GM21529 (cell line): ENCODE measurements around the gene ZNF575.

Experiments used
- ATAC-seq: cut with Tn5 transposase; IDR thresholded peaks from one replicate; pipeline ENCODE4 v1.9.1; 2021; ENCODE audit not compliant: unreplicated experiment

ZNF575 gene

GRCh38 chr19:43532962-43533545, at the start of gene ZNF575:
TSS of gene ZNF575 (plus strand) at chr19:43533188. CDS start at chr19:43534423, 1,235 bp downstream.
- peak; percentile 50 for ATAC-seq

GRCh38 chr19:43483281-43483680, 49.7 kb upstream of the ZNF575 start:
- no peak for ATAC-seq

- ATAC-seq = no peak
Measured at GRCh38 chr19:43485951-43486350, 47.0 kb upstream of the ZNF575 start.

GRCh38 chr19:43486412-43486811, 46.6 kb upstream of the ZNF575 start:
- no peak for ATAC-seq

GRCh38 chr19:43488179-43488578, 44.8 kb upstream of the ZNF575 start:
- ATAC-seq = no peak

- no peak for ATAC-seq
Measured at GRCh38 chr19:43489310-43489709, 43.7 kb upstream of the ZNF575 start.

GRCh38 chr19:43489979-43490599, 42.9 kb upstream of the ZNF575 start:
- ATAC-seq = no peak

GRCh38 chr19:43490759-43491158, 42.2 kb upstream of the ZNF575 start:
- no peak for ATAC-seq

GRCh38 chr19:43495082-43495481, 37.9 kb upstream of the ZNF575 start:
- ATAC-seq = no peak

GRCh38 chr19:43496960-43497359, 36.0 kb upstream of the ZNF575 start:
- no peak for ATAC-seq

- ATAC-seq = no peak
Measured at GRCh38 chr19:43498233-43498842, 34.6 kb upstream of the ZNF575 start.

GRCh38 chr19:43499042-43499441, 33.9 kb upstream of the ZNF575 start:
- no peak for ATAC-seq

GRCh38 chr19:43501661-43502418, 31.1 kb upstream of the ZNF575 start:
- no peak for ATAC-seq

- ATAC-seq = no peak
Measured at GRCh38 chr19:43502419-43502976, 30.5 kb upstream of the ZNF575 start.

GRCh38 chr19:43503501-43504425, 29.2 kb upstream of the ZNF575 start:
- ATAC-seq = peak; percentile 90

GRCh38 chr19:43504426-43505185, 28.4 kb upstream of the ZNF575 start, which contains the start of gene PHLDB3:
TSS of gene PHLDB3 (minus strand) at chr19:43504746. CDS start at chr19:43504118, 628 bp downstream.
- ATAC-seq = peak; percentile 27

- ATAC-seq = no peak
Measured at GRCh38 chr19:43505186-43505456, 27.9 kb upstream of the ZNF575 start.

GRCh38 chr19:43505941-43506340, 27.0 kb upstream of the ZNF575 start:
- ATAC-seq = no peak

GRCh38 chr19:43506629-43507028, 26.4 kb upstream of the ZNF575 start:
- ATAC-seq = no peak

GRCh38 chr19:43507880-43508279, 25.1 kb upstream of the ZNF575 start:
- ATAC-seq = no peak
